Middle frontal gyrus (tissue), 1 donor: ENCODE measurements around the gene PPEF1.
A peak's percentile ranks its signal among the peaks of the same experiment; 100 is the strongest.
"Not testable (repeated sequence)": the region's sequence is repeated elsewhere in the genome, so short reads cannot be mapped to it uniquely, and the experiment has no call there.

Experiments
- DNase-seq: peaks from one replicate; pipeline ENCODE4 v3.0.0-alpha.2; 2015; ENCODE audit warnings: low spot score; ENCODE audit errors: extremely low spot score

Gene PPEF1

DNA sequence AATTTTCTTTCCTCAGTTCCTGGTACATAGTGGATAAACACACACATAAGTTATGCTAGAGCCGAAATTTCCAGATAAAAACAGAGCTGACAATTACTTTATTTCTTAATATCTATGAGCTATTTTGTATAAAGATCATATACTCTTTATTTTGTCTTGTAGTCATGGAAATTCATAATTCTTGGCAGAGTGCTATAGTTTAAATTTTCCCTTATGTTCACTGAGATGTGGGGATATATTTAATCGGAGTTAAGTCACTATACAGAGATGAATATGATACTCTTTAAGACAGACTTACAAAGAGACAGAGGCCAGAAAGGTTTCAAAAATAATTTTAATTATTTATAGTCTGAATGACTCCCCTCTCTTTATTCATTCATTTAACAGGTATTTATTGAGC is 89.7 kb downstream of the PPEF1 start:
- DNase-seq, result no peak

DNA sequence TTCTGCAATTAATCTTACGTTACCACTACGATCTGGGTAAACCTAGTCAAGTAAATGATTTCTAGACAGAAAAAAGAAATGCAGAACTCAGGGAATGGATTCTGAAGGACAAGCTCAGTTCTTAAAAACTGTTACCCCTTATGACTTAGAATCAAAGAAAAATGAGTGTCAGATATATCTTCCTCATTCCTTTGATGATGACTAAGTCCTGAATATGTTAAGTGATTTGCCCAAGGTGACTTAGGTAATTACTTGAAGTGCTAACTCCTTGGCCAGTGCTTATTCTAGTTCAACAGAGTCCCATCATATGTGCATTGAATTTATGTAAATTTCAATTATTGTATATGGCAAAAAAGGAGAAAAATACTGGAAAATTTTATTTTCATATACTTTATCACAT is 92.5 kb downstream of the PPEF1 start:
- DNase-seq, result no peak

DNA sequence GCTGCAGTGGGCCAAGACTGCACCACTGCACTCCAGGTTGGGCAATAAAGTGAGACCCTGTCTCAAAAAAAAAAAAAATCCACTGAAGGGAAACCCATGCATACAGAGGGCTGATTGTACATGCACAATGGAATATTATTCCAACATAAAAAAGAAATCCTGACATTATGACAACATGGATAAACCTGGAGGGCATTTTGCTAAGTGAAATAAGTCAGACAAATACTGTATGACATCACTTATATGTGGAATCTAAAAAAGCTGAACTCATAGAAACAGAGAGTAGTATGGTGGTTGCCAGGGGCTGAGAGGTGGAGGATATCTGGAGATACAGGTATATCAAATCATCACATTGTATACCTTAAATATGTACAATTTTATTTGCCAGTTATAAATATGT is 102.2 kb downstream of the PPEF1 start:
- DNase-seq, result no peak

- no peak for DNase-seq
Measured at GRCh38 chrX:18810416-18810815, 103.0 kb downstream of the PPEF1 start.

- no peak for DNase-seq
Measured at GRCh38 chrX:18825375-18825774, 117.9 kb downstream of the PPEF1 start.

DNA sequence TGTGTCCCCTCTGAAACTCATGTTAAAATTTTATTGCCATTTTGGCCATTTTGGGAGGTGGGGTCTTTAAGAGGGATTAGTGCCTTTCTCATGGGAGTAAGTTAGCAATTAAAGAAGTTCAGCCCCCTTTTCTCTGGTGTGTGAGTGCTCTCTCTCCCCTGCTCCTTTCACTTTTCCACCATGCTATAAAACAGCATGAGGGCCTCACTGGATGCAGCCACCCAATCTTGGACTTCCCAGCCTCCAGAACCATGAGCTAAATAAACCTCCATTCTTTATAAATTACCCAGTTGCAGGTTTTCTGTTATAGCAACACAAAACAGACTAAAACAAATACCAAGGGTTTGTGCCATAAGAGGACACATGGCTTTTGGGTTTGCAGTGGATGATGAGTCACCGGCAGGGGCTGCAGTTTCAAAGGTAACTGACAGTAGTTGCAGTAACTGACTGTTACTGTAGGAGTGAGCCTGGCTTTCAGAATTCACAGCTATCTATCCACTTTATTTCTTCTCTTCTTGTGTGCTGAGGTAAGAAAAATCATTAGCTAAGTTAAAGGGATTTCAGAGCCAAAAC is 121.5 kb downstream of the PPEF1 start:
- DNase-seq, result no peak

- DNase-seq, result peak; percentile 3
Measured at GRCh38 chrX:18833071-18833731, 125.8 kb downstream of the PPEF1 start.

DNA sequence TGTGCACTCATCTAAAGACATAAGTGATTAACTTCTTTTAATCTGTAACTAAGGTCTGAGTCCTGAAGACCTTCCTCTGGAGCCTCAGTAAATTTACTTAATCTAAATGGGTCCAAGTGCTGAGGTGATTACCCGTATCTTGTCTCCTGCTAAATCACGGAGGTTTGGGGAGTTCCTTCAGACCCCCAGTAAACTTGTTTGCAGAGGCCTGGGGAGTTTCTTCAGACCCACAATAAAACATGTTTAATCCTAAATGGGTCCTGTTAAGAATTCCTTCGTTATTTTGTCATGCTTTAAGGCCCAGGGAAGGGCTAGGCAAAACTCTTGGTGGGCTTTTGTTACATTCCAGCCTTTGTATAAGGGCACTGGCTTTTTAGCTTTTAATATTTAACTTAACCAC is 140.5 kb downstream of the PPEF1 start:
- not testable (repeated sequence) for DNase-seq

DNA sequence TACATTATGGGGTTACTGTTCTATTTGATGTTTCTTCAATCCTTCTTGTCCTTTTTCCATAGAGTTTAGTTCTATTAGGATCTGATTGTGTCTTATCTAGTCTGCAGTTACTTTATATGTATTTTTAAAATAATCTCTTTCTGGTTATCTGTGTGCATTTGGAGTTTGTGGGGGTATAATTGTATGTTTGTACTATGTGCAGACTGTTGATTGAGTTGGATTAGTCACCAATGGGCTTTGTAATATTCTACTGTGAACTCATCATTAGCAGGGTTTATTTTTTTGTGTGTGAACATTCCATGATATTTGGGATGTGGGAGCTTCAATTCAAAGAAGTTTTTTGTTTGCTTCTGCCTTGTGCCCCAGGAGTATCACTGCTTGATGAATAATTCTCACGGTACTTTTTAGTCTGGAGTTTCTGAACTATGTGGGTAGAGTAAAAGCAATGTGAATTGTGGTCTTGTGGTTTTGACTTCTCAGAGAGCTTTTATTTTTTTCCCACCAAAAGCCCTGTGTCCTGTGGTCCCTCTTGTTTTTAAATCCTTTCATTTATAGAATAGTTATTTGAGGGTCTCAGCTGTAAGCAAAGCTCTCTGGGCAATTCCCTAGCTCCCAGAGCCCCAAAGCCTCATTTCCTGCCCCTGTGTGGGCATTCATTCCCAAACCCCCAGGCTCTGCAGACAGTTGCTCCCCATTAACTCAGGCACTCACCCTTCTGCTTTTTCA is 148.6 kb downstream of the PPEF1 start:
- DNase-seq, result no peak

GRCh38 chrX:18856645-18856997 is 149.2 kb downstream of the PPEF1 start:
- no peak for DNase-seq

DNA sequence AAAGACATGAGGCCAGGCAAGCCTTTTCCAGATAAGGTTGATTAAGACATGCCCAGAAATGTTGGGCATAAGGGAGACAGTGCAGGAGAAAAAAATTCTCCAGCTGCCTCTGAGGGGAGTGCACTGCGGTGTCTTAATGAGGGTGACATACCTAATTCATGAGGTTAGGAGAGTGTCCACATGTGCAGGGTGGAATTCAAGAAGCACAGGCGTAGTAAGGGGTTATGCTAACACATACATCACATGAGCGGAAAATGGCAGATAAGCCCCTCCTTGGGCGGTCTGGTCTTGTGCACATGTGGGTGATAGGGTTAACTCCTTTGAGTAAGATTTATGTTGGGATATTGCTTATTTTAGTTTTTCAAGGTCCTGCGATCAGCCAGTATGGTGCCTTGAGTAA is 154.1 kb downstream of the PPEF1 start:
- no peak for DNase-seq

DNA sequence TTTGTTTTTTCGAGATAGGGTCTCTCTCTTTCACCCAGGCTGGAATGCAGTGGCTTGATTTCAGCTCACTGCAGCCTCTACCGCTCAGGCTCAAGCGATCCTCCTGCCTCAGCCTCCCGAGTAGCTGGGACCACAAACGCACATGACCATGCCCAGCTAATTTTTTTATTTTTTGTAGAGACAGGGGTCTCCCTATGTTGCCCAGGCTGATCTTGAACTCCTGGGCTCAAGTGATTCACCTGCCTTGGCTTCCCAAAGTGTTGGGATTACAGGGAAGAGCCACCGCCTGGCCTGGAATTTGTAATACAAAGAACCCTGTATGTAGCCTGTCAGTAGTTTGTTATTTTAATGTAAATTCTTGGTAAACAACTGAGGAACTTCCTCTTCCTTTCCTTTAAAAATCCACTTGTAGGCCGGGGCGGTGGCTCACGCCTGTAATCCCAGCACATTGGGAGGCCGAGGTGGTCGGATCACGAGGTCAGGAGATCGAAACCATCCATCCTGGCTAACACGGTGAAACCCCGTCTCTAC is 157.0 kb downstream of the PPEF1 start:
- DNase-seq, result no peak

GRCh38 chrX:18871161-18871890 is 163.9 kb downstream of the PPEF1 start:
- DNase-seq, result no peak

- no peak for DNase-seq
Measured at GRCh38 chrX:18871970-18872369, 164.5 kb downstream of the PPEF1 start.

DNA sequence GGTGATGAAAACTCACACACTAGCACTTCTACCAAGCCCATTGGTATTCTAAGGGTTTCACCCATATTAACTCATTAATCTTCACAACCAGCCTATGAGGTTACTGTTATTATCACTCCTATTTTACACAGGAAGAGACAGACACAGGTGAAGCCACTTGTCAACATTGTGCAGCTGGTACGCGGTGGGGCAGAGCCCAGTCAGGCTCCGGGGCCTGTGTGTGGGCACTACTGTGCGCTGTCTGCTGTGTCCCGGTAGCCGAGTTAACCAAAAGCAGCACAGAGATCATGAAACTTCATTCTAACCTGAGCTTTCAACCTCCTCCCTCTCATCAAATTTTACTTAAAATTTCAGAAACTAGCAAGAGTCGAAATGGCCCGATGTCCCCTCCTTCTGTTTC is 165.2 kb downstream of the PPEF1 start:
- no peak for DNase-seq

DNA sequence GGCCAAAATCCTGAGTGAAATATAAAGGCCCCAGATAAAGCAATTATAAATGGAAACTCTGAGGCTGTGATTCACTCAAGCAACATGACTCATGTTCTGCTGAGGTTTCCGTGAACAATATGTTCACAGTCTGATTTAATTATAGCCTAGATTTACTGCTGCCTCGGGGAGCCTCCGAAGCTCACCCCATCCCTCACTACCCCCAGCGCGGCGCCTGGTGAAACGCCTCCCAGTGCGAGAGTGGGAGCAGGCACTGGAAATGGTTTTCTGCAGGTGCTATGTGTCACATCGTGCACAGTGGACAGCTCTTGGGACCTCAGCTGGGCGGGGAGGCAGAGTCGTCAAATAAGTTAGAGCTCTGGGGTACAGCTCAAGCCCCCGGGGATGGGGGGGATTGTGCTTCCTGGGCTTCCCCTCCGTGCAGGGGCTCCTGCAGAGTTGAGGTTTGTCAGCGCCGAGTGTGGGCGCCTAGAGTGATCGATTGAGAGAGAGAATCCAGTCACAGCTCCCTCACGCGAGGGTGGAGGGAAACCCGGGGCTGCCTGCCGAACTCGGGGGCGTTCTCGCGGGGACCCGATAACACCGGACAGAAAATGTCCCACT is 165.8 kb downstream of the PPEF1 start:
- DNase-seq, result no peak

DNA sequence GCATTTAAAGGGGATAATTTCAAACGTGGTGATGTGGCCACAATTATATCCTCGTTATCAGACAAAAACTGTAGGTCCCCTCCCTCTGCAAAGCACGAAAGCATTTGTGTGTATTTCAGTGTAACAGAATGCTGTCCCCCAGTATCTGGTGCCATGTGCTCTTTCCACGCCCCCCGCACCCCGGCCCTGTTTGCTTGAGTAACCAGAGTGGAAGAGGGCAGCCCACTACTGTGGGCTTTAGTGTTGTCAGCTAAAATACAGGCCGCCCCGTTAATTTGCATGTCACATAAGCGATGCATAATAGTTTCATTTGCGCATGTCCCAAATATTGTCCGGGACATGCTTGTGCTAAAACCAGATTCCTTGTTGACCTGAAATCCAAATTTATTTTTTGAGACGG is 166.4 kb downstream of the PPEF1 start:
- DNase-seq, result no peak

DNA sequence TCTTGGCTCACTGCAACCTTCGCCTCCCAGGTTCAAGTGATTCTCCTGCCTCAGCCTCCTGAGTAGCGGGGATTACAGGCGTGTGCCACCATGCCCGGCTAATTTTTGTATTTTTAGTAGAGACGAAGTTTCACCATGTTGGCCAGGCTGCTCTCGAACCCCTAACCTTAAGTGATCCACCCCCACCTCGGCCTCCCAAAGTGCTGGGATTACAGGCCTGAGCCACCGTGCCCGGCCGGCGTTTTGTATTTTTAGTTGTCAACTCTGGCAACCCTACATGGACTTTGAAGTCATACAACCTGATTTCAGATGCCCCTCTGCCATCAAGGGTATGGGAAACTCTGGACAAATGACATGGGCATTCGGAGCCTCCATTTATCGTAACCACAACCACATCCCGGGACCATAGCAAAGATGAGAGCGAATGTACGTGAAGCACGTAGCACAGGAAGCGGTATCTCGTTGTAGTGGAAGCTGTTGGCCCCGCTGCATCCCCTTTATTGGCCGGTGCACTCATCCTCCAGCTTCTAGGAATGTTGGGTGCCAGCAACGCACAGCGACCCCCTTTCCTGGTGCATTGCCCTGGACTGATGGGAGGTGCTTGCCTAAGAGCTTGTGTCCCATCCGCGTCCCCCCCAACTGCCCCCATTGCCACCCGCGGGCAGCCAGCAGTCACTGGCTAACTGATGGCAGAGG is 167.3 kb downstream of the PPEF1 start:
- no peak for DNase-seq

GRCh38 chrX:18875256-18875878 is 167.9 kb downstream of the PPEF1 start:
- no peak for DNase-seq

DNA sequence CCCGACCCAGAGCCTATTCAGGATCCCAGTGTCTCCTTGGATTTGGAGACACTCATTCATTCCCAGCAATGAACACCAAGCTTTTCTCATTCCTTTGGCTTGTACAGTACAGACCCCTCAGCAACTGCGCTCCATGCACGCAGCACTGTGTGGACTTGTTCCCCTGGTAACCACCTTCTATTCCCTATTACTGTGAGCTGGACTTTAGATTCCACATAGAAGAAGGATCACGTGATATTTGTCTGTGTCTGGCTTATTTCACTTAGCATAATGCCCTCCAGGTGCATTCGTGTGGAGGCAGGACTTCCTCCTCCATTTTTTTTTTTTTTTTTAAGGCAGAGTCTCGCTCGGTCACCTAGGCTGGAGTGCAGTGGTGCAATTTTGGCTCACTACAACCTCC is 170.0 kb downstream of the PPEF1 start:
- DNase-seq, result no peak
